NCI-H2196 (cell line): ENCODE data around the gene MYT1.
"Not testable (repeated sequence)": the region's sequence is repeated elsewhere in the genome, so short reads cannot be mapped to it uniquely, and the experiment has no call there.

ENCODE experiments used
- DNase-seq: peaks from one replicate; lab custom pipeline; 2025; ENCODE audit not compliant: unreplicated experiment; lab: John Stamatoyannopoulos, UW

Gene MYT1

DNA sequence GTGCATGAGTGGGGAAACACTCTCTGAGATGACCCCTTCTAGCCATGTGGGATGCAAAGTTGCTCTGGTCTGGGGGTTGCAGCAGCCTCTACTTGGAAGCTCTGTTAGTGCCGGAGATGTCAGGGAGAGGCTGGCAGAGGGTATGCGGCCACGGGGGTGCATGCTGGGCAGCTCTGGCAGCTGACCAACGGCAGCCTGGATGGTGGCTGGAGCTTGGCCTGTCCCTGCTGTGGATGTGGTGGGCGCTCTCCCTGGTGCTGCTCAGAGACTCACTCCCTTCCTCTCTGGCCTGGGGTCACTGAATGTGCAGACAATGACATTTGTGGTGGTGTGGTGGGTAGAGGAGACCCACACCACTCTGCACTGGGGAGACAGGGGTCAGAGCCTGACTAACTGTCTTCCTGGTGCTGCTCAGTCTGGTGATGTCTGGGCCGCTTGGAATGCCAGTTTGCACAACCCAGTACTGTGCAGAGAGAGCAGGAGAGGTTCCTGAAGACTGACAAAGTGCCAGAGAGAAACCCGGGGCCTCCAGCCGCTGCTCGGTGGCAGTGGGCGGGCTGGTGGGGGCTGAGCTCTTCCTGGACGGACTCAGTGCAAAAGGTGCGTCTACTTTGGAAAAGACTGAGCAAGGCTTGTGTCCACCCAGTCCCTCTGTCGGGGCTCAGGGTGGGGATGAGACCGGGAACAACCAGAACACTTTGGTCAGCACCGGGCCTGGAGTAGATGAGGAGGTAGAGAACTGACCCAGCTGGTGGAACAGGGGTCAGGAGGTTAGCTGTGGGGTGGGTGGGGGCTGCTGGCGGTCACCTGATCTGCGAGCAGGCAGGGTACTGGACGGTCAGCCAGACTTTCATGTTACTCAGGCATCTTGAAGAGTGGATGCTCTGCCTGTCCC is 2.7 kb downstream of the MYT1 start:
- no peak for DNase-seq

DNA sequence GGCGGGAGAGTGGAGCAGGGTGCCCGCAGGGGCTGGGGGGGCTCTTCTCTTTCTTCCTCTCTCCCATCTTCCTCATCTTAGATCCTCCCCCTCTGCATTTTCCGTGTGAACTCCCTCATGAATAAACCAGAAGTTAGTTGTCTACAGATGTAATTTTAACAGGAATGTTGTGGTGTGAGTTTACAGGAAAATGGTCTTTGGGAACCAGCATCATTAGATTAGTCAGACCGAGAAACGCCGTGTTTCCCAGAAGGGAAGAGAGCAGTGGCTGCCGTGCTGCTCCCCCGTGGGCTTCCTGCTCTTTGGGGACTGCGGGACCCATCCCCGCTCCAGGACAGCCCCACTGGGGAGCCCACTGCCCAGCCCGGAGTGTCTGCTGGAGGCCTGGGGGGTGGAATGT is 3.4 kb downstream of the MYT1 start:
- DNase-seq, result no peak

DNA sequence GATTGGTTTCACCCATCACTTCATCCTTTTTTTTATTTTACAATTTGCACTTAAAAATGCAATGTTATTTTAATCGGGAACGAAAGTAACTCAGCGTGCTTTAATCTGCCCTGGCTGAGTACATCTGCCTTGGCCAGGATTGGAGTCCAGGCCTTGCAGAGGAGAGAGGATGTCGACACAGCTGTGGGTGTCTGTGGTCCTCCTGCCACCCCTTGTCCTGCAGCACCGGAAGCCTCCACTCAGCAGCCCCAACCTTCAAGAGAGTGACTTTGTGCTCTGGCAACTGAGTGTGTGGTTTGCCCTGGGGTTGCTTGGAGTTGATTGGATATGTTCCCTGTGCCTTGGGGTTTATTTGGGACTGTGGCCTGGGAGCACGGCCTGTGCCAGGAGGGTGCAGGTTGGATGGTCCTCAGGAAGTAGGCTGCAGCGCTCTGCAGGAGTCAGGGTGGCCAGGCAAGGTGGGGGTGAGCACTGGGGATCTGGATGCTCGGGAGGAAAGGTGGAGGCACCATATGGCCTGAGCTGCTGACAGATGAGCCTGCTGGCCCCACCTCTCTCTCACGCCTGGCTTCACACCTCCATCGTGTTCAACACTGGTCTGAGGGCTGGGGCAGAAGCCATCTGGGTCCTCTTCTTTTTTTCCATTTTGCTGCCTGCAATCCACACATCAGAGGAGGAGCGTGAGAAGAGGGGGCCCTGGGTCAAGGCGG is 4.3 kb downstream of the MYT1 start:
- no peak for DNase-seq

DNA sequence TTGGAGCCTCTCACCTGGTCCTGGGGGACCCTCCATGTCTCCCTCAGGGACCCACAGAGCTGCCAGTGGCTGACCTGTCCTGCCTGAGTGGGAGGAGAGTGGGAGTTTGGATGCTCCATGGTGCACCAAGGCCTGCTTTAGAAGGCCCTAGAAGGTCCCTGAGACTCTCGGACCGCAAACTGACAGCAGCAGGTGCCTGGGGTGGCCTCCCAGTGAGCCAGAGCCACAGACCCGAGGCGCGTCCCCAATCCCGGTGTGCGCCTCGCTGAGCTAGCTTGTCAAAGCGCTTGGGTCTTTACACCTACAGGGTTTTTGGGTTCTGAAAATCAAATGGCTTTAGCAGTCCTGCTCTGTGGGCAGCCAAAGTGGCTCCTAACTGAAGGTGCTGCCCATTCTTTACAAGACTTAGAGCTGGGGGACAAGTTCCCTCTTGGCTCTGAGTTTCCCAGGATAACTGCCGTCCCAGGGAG is 4.9 kb downstream of the MYT1 start:
- DNase-seq, result no peak

DNA sequence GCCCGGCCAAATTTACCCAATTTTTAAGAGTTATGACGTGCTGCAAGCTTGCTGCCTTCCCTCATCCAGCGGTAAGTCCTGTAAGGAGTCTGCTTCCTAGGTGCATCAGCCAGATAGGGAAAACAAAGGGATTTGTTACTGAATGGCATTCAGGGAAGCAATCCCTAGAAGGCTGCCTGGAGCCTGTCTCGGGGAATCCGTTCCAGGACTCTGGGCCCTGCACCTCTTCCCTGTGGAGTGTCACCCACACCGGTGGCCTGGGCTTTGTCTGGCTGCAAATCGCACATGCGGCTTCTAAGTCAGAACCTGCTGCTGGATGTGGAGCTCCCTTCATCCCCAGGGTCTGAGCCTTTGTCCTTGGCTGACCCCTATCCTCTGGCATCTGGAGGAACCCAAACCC is 7.0 kb downstream of the MYT1 start:
- DNase-seq, result no peak

DNA sequence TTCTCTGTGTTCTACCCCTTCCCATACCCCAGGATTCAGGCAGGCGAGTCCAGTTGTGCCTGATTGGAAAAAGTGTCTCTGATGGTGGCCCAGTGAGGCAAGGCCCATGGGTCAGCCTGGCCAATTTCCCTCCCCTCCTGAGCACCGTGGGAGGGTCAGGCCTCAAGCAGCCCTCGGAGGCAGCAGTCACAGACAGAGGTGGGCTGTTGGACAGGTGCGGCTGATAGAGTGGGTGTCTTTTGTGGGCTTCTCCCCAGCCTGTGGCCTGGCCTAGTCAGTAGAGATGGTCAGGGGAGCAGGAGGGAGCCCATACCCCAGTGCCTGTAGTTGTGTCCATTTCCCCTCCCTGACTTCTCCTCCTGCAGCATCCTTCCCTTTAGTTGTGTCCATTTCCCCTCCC is 8.9 kb downstream of the MYT1 start:
- no peak for DNase-seq

DNA sequence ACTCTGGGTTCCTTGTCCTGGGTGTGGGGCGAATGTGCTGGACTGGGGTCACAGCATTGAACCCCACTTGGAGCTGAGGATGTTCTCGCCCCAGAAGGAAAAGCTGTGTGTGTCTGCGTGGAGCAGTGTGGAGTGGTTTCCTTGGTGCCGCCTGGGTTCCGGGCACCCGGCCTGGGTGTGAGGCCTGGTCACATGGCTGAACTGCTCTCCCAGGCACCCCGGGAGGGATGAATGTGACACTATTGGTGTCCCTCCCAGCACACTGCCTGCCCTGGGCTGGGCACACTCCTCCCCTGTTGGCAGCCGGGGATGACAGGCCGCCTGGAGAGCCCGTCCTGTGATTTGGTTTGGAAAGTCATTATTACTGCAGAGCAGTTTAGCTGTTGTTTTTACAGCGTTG is 12.3 kb downstream of the MYT1 start:
- no peak for DNase-seq

DNA sequence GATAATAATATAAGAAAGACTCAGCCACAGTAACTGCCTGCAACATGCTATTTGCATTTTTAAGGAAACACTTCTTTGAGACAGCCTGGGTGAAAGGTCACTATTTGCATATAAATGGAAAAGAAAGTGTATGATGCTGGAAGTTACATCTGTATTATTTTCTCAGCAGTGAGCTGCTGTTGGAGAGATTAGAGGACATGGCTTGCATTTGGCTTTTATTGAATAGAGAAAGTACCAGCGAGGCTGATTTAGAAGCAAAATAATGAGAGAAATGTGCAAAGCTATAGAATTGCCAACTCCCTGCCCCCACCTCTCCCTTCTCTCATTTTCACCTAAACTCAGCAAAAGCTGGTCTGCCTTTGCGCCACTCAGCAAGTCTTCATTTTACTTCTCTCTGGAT is 12.7 kb downstream of the MYT1 start:
- no peak for DNase-seq

DNA sequence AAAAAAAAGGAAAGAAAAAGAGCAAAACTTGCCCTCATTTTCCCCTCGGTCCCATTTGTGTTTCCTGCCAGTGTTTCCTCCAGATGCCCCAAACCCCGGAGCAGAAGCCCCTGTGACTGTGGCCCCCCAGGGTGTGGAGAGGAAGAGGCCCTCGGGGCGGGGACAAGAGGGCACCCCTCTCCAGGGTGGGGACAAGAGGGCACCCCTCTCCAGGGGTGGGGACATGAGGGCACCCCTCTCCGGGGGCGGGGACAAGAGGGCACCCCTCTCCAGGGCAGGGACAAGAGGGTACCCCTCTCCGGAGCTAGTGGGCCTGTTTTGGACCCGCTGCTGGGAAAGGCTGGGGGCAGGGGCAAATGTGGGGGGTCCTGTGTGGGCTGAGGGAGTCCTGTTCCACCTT is 13.1 kb downstream of the MYT1 start:
- no peak for DNase-seq

DNA sequence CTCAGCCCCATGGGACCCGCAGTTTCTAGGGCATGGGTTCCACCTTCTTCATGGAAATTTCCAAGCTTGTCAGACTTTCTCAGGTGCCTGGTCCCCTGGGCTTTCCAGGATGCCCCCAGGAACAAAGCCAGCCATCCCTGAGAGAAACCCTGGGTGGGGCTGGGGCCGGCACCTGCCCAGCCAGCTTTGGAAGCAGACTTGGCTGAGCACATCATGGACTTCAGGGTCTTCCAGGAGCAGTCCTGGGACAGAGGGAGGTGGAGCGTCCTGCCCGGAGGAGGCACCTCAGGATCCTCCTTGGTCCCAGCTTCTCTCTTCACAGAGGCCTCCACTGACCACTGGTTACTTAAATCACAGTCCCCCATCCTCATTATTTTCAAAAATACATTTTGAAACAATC is 13.5 kb downstream of the MYT1 start:
- DNase-seq, result no peak

DNA sequence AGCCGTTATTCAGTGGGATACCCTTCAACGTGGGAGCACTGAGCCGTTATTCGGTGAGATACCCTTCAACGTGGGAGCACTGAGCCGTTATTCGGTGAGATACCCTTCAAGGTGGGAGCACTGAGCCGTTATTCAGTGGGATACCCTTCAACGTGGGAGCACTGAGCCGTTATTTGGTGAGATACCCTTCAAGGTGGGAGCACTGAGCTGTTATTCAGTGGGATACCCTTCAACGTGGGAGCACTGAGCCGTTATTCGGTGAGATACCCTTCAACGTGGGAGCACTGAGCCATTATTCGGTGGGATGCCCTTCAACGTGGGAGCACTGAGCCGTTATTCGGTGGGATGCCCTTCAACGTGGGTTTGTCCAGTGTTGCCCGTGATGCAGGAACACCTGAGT is 14.7 kb downstream of the MYT1 start:
- not testable (repeated sequence) for DNase-seq

DNA sequence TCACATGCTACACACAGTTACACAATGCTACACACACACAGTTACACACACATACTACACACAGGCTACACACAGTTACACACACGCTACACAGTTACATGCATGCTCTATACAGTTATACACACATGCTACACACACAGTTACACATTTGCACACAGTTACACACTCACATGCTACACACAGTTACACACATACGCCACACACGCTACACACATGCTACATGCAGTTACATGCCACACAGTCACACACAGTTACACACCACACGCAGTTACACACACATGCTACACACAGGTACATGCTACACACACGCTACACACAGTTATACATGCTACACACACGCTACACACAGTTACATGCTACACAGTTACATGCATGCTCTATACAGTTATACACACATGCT is 15.6 kb downstream of the MYT1 start:
- no peak for DNase-seq

DNA sequence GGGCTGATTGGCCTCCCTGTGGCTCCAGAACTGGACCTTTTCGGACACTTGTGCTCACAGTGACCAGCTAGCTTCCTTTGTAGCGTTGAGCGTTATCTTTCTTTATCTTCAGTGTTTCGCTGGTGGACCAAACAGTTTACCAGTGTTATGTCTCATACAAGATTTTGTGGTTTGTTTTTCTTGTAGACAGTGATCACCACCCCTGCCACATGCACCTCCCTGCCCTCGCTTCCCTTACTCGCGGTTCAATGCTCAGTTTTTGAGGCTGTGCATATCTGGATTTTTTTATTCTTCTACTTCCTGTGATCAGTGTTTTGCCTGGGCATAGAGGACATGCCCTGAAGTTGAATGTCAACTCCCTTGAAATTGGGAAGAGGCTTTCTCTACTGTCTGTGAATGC is 16.4 kb downstream of the MYT1 start:
- DNase-seq, result no peak

DNA sequence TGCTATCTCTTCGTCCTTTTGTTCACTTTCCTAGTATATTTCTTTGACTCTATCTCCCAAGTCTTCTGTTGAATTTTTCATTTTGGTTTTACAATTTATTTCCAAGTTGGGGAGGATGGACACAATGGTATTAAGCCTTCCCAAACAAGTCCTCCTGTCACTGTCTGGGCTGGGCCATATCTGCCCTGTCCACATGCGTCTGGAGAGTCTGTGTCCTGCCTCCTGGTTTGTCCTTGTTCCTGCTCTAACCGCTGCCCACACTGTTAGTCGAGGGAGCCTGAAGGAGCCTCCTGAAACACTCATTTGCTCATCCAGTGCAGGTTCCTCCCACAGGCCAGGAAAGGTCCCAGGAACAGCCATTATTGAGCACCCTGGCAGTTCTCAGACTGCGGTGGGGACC is 17.1 kb downstream of the MYT1 start:
- no peak for DNase-seq

DNA sequence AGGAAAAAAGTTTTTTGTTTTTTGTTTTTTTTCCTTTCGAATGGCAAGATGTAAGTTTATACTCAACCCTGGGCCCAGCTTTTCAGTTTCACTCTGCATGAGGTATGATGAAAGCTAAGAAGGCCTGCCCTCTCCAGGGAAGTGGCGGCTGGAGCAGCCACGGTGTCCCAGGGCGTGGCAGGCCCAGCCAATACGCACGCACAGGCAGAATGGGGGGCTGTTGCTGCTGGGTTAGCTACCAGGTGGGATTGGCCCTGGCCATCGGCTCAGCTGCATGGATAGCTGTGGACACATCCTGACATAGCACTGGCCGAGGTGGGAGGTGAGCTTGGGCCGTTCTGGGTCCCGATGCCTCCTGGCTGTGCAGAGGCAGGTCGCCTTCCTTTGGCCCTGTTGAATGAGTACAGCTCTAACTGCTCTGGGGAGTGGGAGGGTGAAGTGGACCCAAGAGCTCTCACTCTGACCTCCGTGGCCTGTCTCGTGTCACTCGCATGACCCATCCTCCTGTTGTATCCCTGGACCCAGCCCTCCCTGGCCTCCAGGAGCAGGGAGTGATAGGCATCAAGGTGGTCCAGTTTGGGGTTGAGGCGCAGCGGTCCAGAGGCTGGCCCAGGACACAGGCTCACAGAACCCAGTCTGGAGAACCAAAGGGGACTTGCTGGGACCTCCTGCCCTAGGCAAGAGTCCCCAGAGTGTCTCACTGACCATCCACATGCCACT is 18.1 kb downstream of the MYT1 start:
- no peak for DNase-seq

DNA sequence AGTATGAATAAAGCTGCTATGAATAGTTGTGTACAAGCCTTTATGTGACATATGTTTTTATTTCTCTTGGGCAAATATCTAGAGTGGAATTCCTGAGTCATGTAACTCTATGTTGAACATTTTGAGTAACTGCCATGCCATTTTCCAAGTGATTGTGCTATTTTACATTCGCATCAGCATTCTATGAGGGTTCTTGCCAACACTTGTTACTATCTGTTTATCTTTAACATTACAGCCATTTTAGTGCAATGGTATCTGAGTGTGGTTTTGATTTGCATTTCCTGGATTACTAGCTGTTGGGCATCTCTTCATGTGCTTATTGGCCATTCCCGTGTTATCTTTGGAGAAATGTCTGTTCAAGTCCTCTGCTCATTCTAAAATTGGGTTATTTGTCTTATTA is 19.1 kb downstream of the MYT1 start:
- no peak for DNase-seq

DNA sequence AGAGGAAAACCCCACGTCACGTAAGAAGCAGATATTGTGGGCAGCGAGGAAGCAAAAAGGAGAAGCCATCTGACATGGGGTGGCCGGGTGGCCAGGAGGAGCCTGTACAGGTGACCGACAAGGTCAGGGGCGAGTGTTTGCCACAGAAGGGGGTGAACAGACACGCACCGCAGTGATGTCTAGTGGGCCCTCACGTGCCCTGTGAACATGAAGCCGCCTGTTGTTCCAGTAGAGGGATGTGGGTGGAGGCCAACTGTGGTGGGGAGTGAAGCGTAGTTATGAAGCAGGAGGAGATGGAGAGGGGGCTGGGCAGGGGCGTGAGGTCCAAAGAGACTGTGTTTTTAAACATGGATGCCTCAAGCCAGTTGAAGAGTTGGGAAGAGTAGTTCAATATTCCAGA is 20.5 kb downstream of the MYT1 start:
- no peak for DNase-seq

DNA sequence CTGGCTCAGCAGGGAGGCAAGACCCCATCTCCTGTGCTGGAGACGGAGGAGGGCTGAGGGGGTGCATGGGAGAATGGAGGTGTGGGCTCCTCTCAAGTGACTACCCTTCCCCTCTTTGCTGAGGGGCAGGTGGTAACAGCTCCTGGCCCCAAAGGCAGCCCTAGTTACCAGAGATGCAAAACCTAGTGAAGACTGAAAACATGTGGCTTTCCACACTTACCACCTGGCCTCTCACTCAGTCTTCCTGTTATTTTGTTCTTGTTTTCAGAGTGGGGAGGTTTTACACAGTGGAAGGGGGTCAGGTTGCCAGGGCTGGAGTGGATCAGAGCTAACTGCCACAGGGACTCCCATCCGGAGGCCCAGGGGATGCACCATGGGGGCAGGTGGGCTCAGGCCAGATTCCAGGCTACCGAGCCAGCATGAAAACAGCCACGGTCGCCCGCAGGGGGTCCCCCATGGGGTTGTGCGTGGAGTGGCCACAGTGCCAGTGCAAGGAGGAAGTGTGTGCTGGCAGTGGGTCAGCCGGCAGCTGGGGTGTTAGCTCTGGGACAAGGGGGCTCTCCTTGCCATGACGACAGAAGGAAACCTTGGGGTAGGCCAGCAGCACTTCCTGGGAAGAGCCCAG is 21.1 kb downstream of the MYT1 start:
- no peak for DNase-seq

DNA sequence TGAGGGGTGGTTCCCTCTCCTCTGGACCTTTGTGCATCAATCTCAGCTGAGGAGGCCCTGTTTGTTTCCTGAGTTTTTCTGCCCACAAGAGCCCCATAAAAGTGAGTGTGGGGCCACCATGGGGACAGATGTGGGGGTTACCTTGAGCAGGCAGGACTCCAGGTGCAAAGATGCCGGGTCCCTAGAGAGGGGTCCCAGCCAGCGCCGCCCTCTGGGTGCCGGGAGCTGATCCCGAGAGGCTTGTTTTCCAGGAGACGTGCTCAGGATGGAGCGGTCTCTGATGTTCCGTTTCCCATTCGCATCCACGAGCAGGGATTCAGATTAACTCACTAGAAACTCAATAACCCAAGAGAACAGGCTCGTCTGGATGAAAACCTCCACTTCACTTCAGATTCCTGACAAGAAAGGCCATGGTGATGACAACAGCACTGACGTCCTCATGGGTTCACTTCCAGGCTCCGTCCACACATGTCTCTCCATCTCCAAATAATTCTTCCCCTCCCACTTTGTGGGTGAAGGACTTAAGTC is 21.9 kb downstream of the MYT1 start:
- DNase-seq, result no peak

DNA sequence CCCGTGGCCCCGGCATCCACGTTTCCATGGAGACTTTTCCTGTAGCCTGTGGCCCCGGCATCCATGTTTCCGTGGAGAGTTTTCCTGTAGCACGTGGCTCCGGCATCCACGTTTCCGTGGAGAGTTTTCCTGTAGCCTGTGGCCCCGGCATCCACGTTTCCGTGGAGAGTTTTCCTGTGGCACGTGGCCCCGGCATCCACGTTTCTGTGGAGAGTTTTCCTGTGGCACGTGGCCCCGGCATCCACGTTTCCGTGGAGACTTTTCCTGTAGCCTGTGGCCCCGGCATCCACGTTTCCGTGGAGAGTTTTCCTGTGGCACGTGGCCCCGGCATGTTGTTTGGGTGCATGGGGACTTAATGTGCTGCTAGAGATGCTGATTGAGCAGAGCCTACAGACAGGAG is 23.0 kb downstream of the MYT1 start:
- not testable (repeated sequence) for DNase-seq

DNA sequence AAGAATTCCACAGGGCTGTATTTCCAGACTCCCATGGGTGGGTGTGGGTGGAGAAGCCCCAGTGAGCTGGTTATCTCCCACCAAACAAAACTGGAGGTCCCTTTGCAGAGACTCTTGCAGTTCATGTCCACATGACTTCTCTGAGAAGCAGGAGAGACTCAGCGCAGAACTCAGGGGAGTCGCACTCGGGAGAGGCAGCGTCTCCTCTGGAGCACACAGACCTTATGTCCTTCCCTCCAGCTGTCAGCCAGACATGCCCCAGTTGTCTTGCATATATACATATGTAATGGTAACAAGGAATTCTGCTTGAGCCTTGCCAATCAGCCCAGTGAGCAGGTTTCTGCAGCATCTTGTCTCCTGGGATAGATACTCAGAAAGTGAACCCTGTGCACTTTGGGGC is 23.8 kb downstream of the MYT1 start:
- no peak for DNase-seq
